Muscle of leg (tissue), 11 donors: ENCODE results near the gene DTNB. TPM values are rescaled to one million over a fixed set of nuclear protein-coding genes. Genes with fewer than 3 reads are reported as not detected.

Experiments used
- DNase-seq: peaks from one replicate; pipeline ENCODE4 v3.0.0; 2013
- H3K27ac ChIP-seq: one replicate; pipeline ENCODE4 v1.5.1; 2013; ENCODE audit warnings: mild to moderate bottlenecking, low read length, control low read depth
- H3K27me3 ChIP-seq: one replicate; pipeline ENCODE4 v1.6.1; 2013; ENCODE audit warnings: low read length; ENCODE audit not compliant: control insufficient read depth, insufficient read depth
- H3K36me3 ChIP-seq: one replicate; pipeline ENCODE4 v1.6.1; 2013; ENCODE audit warnings: low read length; ENCODE audit not compliant: control insufficient read depth, insufficient read depth
- H3K4me1 ChIP-seq: one replicate; pipeline ENCODE4 v1.6.1; 2013; ENCODE audit warnings: low read length; ENCODE audit not compliant: control insufficient read depth, insufficient read depth
- H3K4me3 ChIP-seq: one replicate; pipeline ENCODE4 v1.5.1; 2013; ENCODE audit warnings: low read length, control low read depth
- H3K9me3 ChIP-seq: replicated peaks from 2 replicates; pipeline ENCODE4 v1.6.1; 2013; ENCODE audit warnings: low read depth, low read length; ENCODE audit not compliant: control insufficient read depth
- WGBS: methylation state at CpG from one replicate; pipeline ENCODE4 v1.1.5; 2013; ENCODE audit warnings: missing lambda C conversion rate; ENCODE audit not compliant: insufficient coverage; 5-methylcytosine and 5-hydroxymethylcytosine counted together
- polyA plus RNA-seq, 8 donors: library from polyadenylated mRNA; unstranded; fragments of 120-200 nt; gene quantifications; one replicate each; pipeline versions ENCODE4 v1.2.1 to v1.2.3, GENCODE V29; 2013; ENCODE audit warnings: inconsistent platforms in 1 of 8, low replicate concordance in 1 of 8; ENCODE audit not compliant: insufficient read length in 8 of 8, insufficient read depth in 1 of 8
- total RNA-seq: library from RNA; stranded (reverse); fragments of 120-200 nt; gene quantifications from one replicate; pipeline ENCODE4 v1.2.4, GENCODE V29; 2013

Gene DTNB
- total and polyA plus RNA-seq, 9 donors: 3.7 to 6.7 (median 5.3) TPM

GRCh38 chr2:25595393-25595792, 78.0 kb downstream of the DTNB start:
- H3K27ac ChIP-seq: no peak overlapping the region
- H3K9me3 ChIP-seq: no peaks in the 10 kb centered on the region
- H3K4me1 ChIP-seq: peaks cover 9% of the 10 kb centered on the region
- no peak for DNase-seq
- WGBS: 80% methylated on average over 1 of the region's 6 CpGs
- H3K27me3 ChIP-seq: no peaks in the 10 kb centered on the region
- no peak overlapping the region for H3K4me3 ChIP-seq
- no peaks in the 10 kb centered on the region for H3K36me3 ChIP-seq

GRCh38 chr2:25594991-25595390, 78.4 kb downstream of the DTNB start:
- Histone ChIP-seq H3K4me3 (no peak overlapping the region), H3K27me3 (no peaks in the 10 kb centered on the region), H3K9me3 (no peaks in the 10 kb centered on the region), H3K4me1 (peaks cover 11% of the 10 kb centered on the region), H3K36me3 (no peaks in the 10 kb centered on the region), H3K27ac (no peak overlapping the region)
- DNase-seq: no peak
- WGBS: no CpG with 5 or more reads among the region's 3 CpGs

- H3K36me3 ChIP-seq: no peaks in the 10 kb centered on the region
- H3K27ac ChIP-seq: no peak overlapping the region
- 85% methylated on average over 6 of the region's 8 CpGs for WGBS
- H3K9me3 ChIP-seq: no peaks in the 10 kb centered on the region
- H3K4me1 ChIP-seq: peaks cover 11% of the 10 kb centered on the region
- DNase-seq: no peak
- no peak overlapping the region for H3K4me3 ChIP-seq
- H3K27me3 ChIP-seq: no peaks in the 10 kb centered on the region
These were observed 80.5 kb downstream of the DTNB start for GRCh38 chr2:25592766-25593292.

- peak; percentile 51 for DNase-seq
- Histone ChIP-seq H3K27me3 (no peaks in the 10 kb centered on the region), H3K27ac (no peak overlapping the region), H3K9me3 (no peaks in the 10 kb centered on the region), H3K36me3 (no peaks in the 10 kb centered on the region), H3K4me1 (peaks cover 13% of the 10 kb centered on the region), H3K4me3 (no peak overlapping the region)
- 72% methylated on average over 11 of the region's 15 CpGs for WGBS
These were observed 82.4 kb downstream of the DTNB start for GRCh38 chr2:25590921-25591505.

- no peak overlapping the region for H3K4me3 ChIP-seq
- H3K27me3 ChIP-seq: no peaks in the 10 kb centered on the region
- DNase-seq: no peak
- H3K4me1 ChIP-seq: peaks cover 13% of the 10 kb centered on the region
- H3K9me3 ChIP-seq: no peaks in the 10 kb centered on the region
- 99% methylated on average over 10 of the region's 13 CpGs for WGBS
- no peak overlapping the region for H3K27ac ChIP-seq
- no peaks in the 10 kb centered on the region for H3K36me3 ChIP-seq
These were observed 83.6 kb downstream of the DTNB start for GRCh38 chr2:25589676-25590205.

GRCh38 chr2:25588576-25588975, 84.8 kb downstream of the DTNB start:
- Histone ChIP-seq H3K9me3 (no peaks in the 10 kb centered on the region), H3K27ac (no peak overlapping the region), H3K4me1 (peaks cover 13% of the 10 kb centered on the region), H3K27me3 (no peaks in the 10 kb centered on the region), H3K36me3 (no peaks in the 10 kb centered on the region), H3K4me3 (no peak overlapping the region)
- 79% methylated on average over 3 of the region's 4 CpGs for WGBS
- no peak for DNase-seq

- no peak for DNase-seq
- no CpG with 5 or more reads among the region's 4 CpGs for WGBS
These were observed 86.0 kb downstream of the DTNB start for GRCh38 chr2:25587361-25587760.

GRCh38 chr2:25586726-25587144, 86.6 kb downstream of the DTNB start:
- Histone ChIP-seq H3K9me3 (no peaks in the 10 kb centered on the region), H3K4me1 (peaks cover 13% of the 10 kb centered on the region), H3K27me3 (no peaks in the 10 kb centered on the region), H3K4me3 (no peak overlapping the region), H3K36me3 (no peaks in the 10 kb centered on the region), H3K27ac (no peak overlapping the region)
- DNase-seq: peak; percentile 24
- WGBS: 86% methylated on average over 3 of the region's 4 CpGs

More at GRCh38 chr2:25587361-25587760, 86.0 kb downstream of the DTNB start:
- no peaks in the 10 kb centered on the region for H3K9me3 ChIP-seq
- no peaks in the 10 kb centered on the region for H3K27me3 ChIP-seq
- no peak overlapping the region for H3K27ac ChIP-seq
- H3K4me1 ChIP-seq: peaks cover 13% of the 10 kb centered on the region
- H3K36me3 ChIP-seq: no peaks in the 10 kb centered on the region
- no peak overlapping the region for H3K4me3 ChIP-seq

GRCh38 chr2:25585189-25585588, 88.2 kb downstream of the DTNB start:
- peak; percentile 46 for DNase-seq
- WGBS: 60% methylated on average over 1 of the region's 3 CpGs
- no peaks in the 10 kb centered on the region for H3K27me3 ChIP-seq

GRCh38 chr2:25582077-25582830, 91.1 kb downstream of the DTNB start:
- Histone ChIP-seq H3K4me3 (no peak overlapping the region), H3K4me1 (peaks cover 2% of the 10 kb centered on the region)

More at GRCh38 chr2:25585189-25585588, 88.2 kb downstream of the DTNB start:
- no peak overlapping the region for H3K4me3 ChIP-seq
- peaks cover 3% of the 10 kb centered on the region for H3K4me1 ChIP-seq
- no peaks in the 10 kb centered on the region for H3K9me3 ChIP-seq
- no peak overlapping the region for H3K27ac ChIP-seq
- no peaks in the 10 kb centered on the region for H3K36me3 ChIP-seq

More at GRCh38 chr2:25582077-25582830, 91.1 kb downstream of the DTNB start:
- no peaks in the 10 kb centered on the region for H3K36me3 ChIP-seq
- H3K9me3 ChIP-seq: no peaks in the 10 kb centered on the region
- H3K27ac ChIP-seq: peak overlapping the region; percentile 13
- WGBS: no CpG with 5 or more reads among the region's 10 CpGs
- DNase-seq: peak; percentile 29
- no peaks in the 10 kb centered on the region for H3K27me3 ChIP-seq
